GM18861 (cell line): ENCODE measurements around the gene PCNX1.
A peak's percentile ranks its signal among the peaks of the same experiment; 100 is the strongest.
"Not testable (repeated sequence)": the region's sequence is repeated elsewhere in the genome, so short reads cannot be mapped to it uniquely, and the experiment has no call there.

Experiments used
- ATAC-seq: cut with Tn5 transposase; IDR thresholded peaks from one replicate; pipeline ENCODE4 v1.9.1; 2021; ENCODE audit not compliant: unreplicated experiment

The PCNX1 gene

GRCh38 chr14:70909733-70910614 lies 2.7 kb downstream of the PCNX1 start:
- ATAC-seq = no peak

GRCh38 chr14:70915415-70915814 lies 8.2 kb downstream of the PCNX1 start:
- ATAC-seq = no peak

GRCh38 chr14:70916300-70916699 lies 9.0 kb downstream of the PCNX1 start:
- no peak for ATAC-seq

- ATAC-seq = no peak
Measured at GRCh38 chr14:70916799-70917198, 9.5 kb downstream of the PCNX1 start.

GRCh38 chr14:70917633-70918032 lies 10.4 kb downstream of the PCNX1 start:
- no peak for ATAC-seq

GRCh38 chr14:70919774-70920173 lies 12.5 kb downstream of the PCNX1 start:
- ATAC-seq = no peak

GRCh38 chr14:70920608-70921007 lies 13.3 kb downstream of the PCNX1 start:
- no peak for ATAC-seq

- no peak for ATAC-seq
Measured at GRCh38 chr14:70921669-70922068, 14.4 kb downstream of the PCNX1 start.

- ATAC-seq = no peak
Measured at GRCh38 chr14:70924521-70924920, 17.3 kb downstream of the PCNX1 start.

GRCh38 chr14:70926235-70926830 lies 19.1 kb downstream of the PCNX1 start:
- ATAC-seq = no peak

GRCh38 chr14:70931008-70931407 lies 23.7 kb downstream of the PCNX1 start:
- no peak for ATAC-seq

- no peak for ATAC-seq
Measured at GRCh38 chr14:70934084-70934483, 26.8 kb downstream of the PCNX1 start.

- ATAC-seq = peak; percentile 88
Measured at GRCh38 chr14:70934502-70935134, 27.4 kb downstream of the PCNX1 start.

- ATAC-seq = peak; percentile 6
Measured at GRCh38 chr14:70935135-70935534, 27.9 kb downstream of the PCNX1 start.

- ATAC-seq = not testable (repeated sequence)
Measured at GRCh38 chr14:70939693-70940092, 32.4 kb downstream of the PCNX1 start.

GRCh38 chr14:70941637-70942341 lies 34.5 kb downstream of the PCNX1 start:
- not testable (repeated sequence) for ATAC-seq

GRCh38 chr14:70942342-70942706 lies 35.1 kb downstream of the PCNX1 start:
- ATAC-seq = no peak

GRCh38 chr14:70942721-70943120 lies 35.5 kb downstream of the PCNX1 start:
- not testable (repeated sequence) for ATAC-seq

- no peak for ATAC-seq
Measured at GRCh38 chr14:70943838-70944237, 36.6 kb downstream of the PCNX1 start.

GRCh38 chr14:70947739-70948138 lies 40.5 kb downstream of the PCNX1 start:
- ATAC-seq = no peak

GRCh38 chr14:70952485-70952884 lies 45.2 kb downstream of the PCNX1 start:
- no peak for ATAC-seq
